HepG2 (cell line): ENCODE measurements around the gene THBS1. TPM values are rescaled to one million over a fixed set of nuclear protein-coding genes. Genes with fewer than 3 reads are reported as not detected.

Experiments
- ATAC-seq: fragments of 200-7000 bp; cut with Tn5 transposase; 3 replicates; pipeline ENCODE4 v1.9.1; 2020; ENCODE audit warnings: mild to moderate bottlenecking, moderate library complexity
- BruUV-seq: library from RNA; stranded (reverse); fragments of 400-500 nt; replicated peaks from 2 replicates; lab custom pipeline; 2021; lab: Mats Ljungman, UMichigan
- CTCF ChIA-PET: fragments of 300-600 bp; formaldehyde crosslinking; extraction: SDS; loops from one replicate; lab custom pipeline; 2021; ENCODE audit warnings: low total read pairs, inconsistent platforms, low intra/inter-chr PET ratio; lab: Yijun Ruan, JAX
- POLR2A ChIA-PET: fragments of 350-600 bp; sonication (Branson Sonifier 250); formaldehyde crosslinking; loops from one replicate; lab custom pipeline; 2020; ENCODE audit warnings: antibody characterized with exemption, inconsistent platforms; lab: Yijun Ruan, JAX
- DNase-seq: peaks from one replicate; pipeline ENCODE4 v3.0.0-alpha.2; 2015; ENCODE audit warnings: low spot score
- FAIRE-seq: peaks from 3 replicates; lab custom pipeline; 2011; peaks lifted over from hg19 to GRCh38; lab: Jason Lieb, UNC
- H2AFZ ChIP-seq: one replicate; pipeline ENCODE4 v1.6.1; 2011; ENCODE audit warnings: low read length, inconsistent platforms
- H3K27ac ChIP-seq: fragments of 300-600 bp; 3 replicates; pipeline ENCODE4 v1.8.0; 2011; ENCODE audit warnings: mixed run types, mild to moderate bottlenecking, mixed read lengths, low read length, inconsistent platforms; ENCODE audit not compliant: insufficient read depth; ENCODE audit errors: extremely low read length
- H3K27me3 ChIP-seq, 2 experiments: fragments of 200-600 bp in 1 of 2; 2 replicates in 1 of 2; 3 replicates in 1 of 2; pipeline versions ENCODE4 v1.6.0 to v1.8.0; 2011; ENCODE audit warnings: low read length in 2 of 2, mild to moderate bottlenecking in 2 of 2, moderate library complexity in 2 of 2, inconsistent platforms in 1 of 2; ENCODE audit not compliant: insufficient read depth in 2 of 2, control insufficient read depth in 1 of 2
- H3K36me3 ChIP-seq, 2 experiments: fragments of 200-600 bp in 1 of 2; replicated peaks in 1 of 2; 2 replicates in 1 of 2; 3 replicates in 1 of 2; pipeline versions ENCODE4 v1.5.1 to v1.8.0; 2011; ENCODE audit warnings: low read length in 2 of 2, inconsistent platforms in 1 of 2; ENCODE audit not compliant: insufficient read depth in 2 of 2, control insufficient read depth in 1 of 2
- H3K4me1 ChIP-seq: 2 replicates; pipeline ENCODE4 v1.5.1; 2012; ENCODE audit warnings: low read length, inconsistent platforms; ENCODE audit not compliant: insufficient read depth
- H3K4me2 ChIP-seq: 2 replicates; pipeline ENCODE4 v1.6.0; 2011; ENCODE audit warnings: low read depth, low read length, inconsistent platforms
- H3K4me3 ChIP-seq, 3 experiments: fragments of 200-600 bp in 1 of 3; sonication (generic), shearing (Covaris generic) in 1 of 3; replicated peaks in 1 of 3; 2 replicates each; pipeline ENCODE4 v1.5.1; 2011 to 2016; ENCODE audit warnings: low read length in 3 of 3, inconsistent platforms in 2 of 3, low read depth in 2 of 3, mild to moderate bottlenecking in 2 of 3, control low read depth in 1 of 3, mixed read lengths in 1 of 3; ENCODE audit not compliant: insufficient read depth in 1 of 3
- H3K79me2 ChIP-seq: one replicate; pipeline ENCODE4 v1.6.1; 2011; ENCODE audit warnings: low read length, inconsistent platforms; ENCODE audit not compliant: insufficient read depth
- H3K9ac ChIP-seq: 2 replicates; pipeline ENCODE4 v1.6.0; 2011; ENCODE audit warnings: mild to moderate bottlenecking, low read depth, low read length, inconsistent platforms; ENCODE audit not compliant: insufficient read depth
- H3K9me3 ChIP-seq: 2 replicates; pipeline ENCODE4 v1.5.1; 2012; ENCODE audit warnings: mild to moderate bottlenecking, low read length
- H4K20me1 ChIP-seq: 2 replicates; pipeline ENCODE4 v1.6.0; 2011; ENCODE audit warnings: inconsistent platforms, mild to moderate bottlenecking, low read length, moderate library complexity; ENCODE audit not compliant: insufficient read depth
- CC2D1A ChIP-seq: sonication (generic); formaldehyde crosslinking; IDR thresholded peaks from 2 replicates; pipeline ENCODE4 v1.8.1; 2023; ENCODE audit warnings: mild to moderate bottlenecking, missing genetic modification reagents
- GPN1 ChIP-seq: sonication (generic); formaldehyde crosslinking; IDR thresholded peaks from 2 replicates; pipeline ENCODE4 v1.5.1; 2020; ENCODE audit warnings: missing genetic modification reagents, borderline replicate concordance
- HHEX ChIP-seq: IDR thresholded peaks from 2 replicates; pipeline ENCODE4 v1.6.1; 2016; ENCODE audit warnings: control low read depth
- HMG20B ChIP-seq: conservative IDR thresholded peaks from 2 replicates; pipeline ENCODE4 v1.6.1; 2016; ENCODE audit warnings: missing genetic modification reagents, missing compliant biosample characterization
- NR3C1 ChIP-seq: sonication (generic); formaldehyde crosslinking; IDR thresholded peaks from 2 replicates; pipeline ENCODE4 v1.4.0; 2020; ENCODE audit warnings: missing genetic modification reagents
- SRSF1 ChIP-seq: fragments of 200-400 bp; formaldehyde crosslinking; optimal IDR thresholded peaks from 2 replicates; pipeline ENCODE3; 2017; ENCODE audit warnings: mild to moderate bottlenecking, low read depth, low read length, moderate library complexity
- TFE3 ChIP-seq: IDR thresholded peaks from 2 replicates; pipeline ENCODE4 v1.6.1; 2016
- ZIK1 ChIP-seq: sonication (generic); formaldehyde crosslinking; IDR thresholded peaks from 2 replicates; pipeline ENCODE4 v1.5.0; 2020; ENCODE audit warnings: mild to moderate bottlenecking, low read depth, missing genetic modification reagents, borderline replicate concordance
- ZMYM4 ChIP-seq: sonication (generic); formaldehyde crosslinking; IDR thresholded peaks from 2 replicates; pipeline ENCODE4 v1.8.1; 2023; ENCODE audit warnings: mild to moderate bottlenecking, missing genetic modification reagents
- ZNF124 ChIP-seq: sonication (generic); formaldehyde crosslinking; IDR thresholded peaks from 2 replicates; pipeline ENCODE4 v1.4.0; 2020; ENCODE audit warnings: missing genetic modification reagents
- ZNF225 ChIP-seq: sonication (generic); formaldehyde crosslinking; IDR thresholded peaks from 2 replicates; pipeline ENCODE4 v1.4.0; 2020; ENCODE audit warnings: mild to moderate bottlenecking, missing genetic modification reagents
- ZNF317 ChIP-seq: sonication (generic); formaldehyde crosslinking; IDR thresholded peaks from 2 replicates; pipeline ENCODE4 v1.5.0; 2020; ENCODE audit warnings: mild to moderate bottlenecking, missing genetic modification reagents
- ZNF670 ChIP-seq: sonication (generic); formaldehyde crosslinking; IDR thresholded peaks from 2 replicates; pipeline ENCODE4 v1.8.0; 2022; ENCODE audit warnings: mild to moderate bottlenecking, missing genetic modification reagents, borderline replicate concordance
- ZNF672 ChIP-seq: sonication (generic); formaldehyde crosslinking; IDR thresholded peaks from 2 replicates; pipeline ENCODE4 v1.8.1; 2022; ENCODE audit warnings: missing genetic modification reagents
- ZSCAN30 ChIP-seq: sonication (generic); formaldehyde crosslinking; IDR thresholded peaks from 2 replicates; pipeline ENCODE4 v1.5.0; 2020; ENCODE audit warnings: mild to moderate bottlenecking, missing genetic modification reagents
- WGBS: methylation state at CpG from one replicate; pipeline ENCODE4 v1.1.6; 2017; ENCODE audit warnings: low lambda C conversion rate; 5-methylcytosine and 5-hydroxymethylcytosine counted together
- in situ Hi-C: cut with HindIII; loops from 2 replicates; pipeline ENCODE4 v1.10.0; 2017; ENCODE audit warnings: low pct_unique_long_range_greater_than_20kb; ENCODE audit not compliant: extremely low pct_ligation_motif_present
- intact Hi-C: fragments of 100-400 bp; cut with micrococcal nuclease; formaldehyde crosslinking; loops from one replicate; pipeline ENCODE4 v1.10.0; 2022; ENCODE audit not compliant: unreplicated experiment
- polyA plus RNA-seq, 8 experiments: library from polyadenylated mRNA; depleted of rRNA in 3 of 8; stranded (reverse) in 7 of 8; unstranded in 1 of 8; fragments of >200 nt; fragmentation: Illumina TruSeq in 4 of 8; extraction: Trizol in 4 of 8; gene quantifications; 2 replicates each; pipeline versions ENCODE4 v1.2.1 to v1.2.3, GENCODE V29; 2011 to 2016; ENCODE audit warnings: low read depth in 4 of 8, missing spikeins in 1 of 8, mixed read lengths in 1 of 8; ENCODE audit not compliant: insufficient read depth in 1 of 8
- total RNA-seq, 5 experiments: library from RNA; depleted of rRNA; stranded (reverse); fragments of >200 nt; fragmentation: Illumina TruSeq; extraction: Trizol; gene quantifications; 2 replicates each; pipeline ENCODE4 v1.2.3, GENCODE V29; 2016; ENCODE audit warnings: low read depth in 1 of 5
- TF ChIP-seq, protein P1 (sequence below): sonication (generic); formaldehyde crosslinking; IDR thresholded peaks from 2 replicates; pipeline ENCODE4 v1.5.0; 2020; ENCODE audit warnings: missing genetic modification reagents
- TF ChIP-seq, protein P2 (sequence below): IDR thresholded peaks from 2 replicates; pipeline ENCODE4 v1.6.1; 2016; ENCODE audit warnings: missing compliant biosample characterization, missing genetic modification reagents, borderline replicate concordance
- TF ChIP-seq, protein P3 (sequence below): sonication (generic); formaldehyde crosslinking; conservative IDR thresholded peaks from 2 replicates; pipeline ENCODE4 v1.4.0; 2020; ENCODE audit warnings: missing genetic modification reagents

Gene THBS1
- total and polyA plus RNA-seq, 2 of the 13 experiments (the other 11 are each of a cell fraction or from before 2014, with no cell fraction given), result 54.7 to 67.1 TPM

DNA sequence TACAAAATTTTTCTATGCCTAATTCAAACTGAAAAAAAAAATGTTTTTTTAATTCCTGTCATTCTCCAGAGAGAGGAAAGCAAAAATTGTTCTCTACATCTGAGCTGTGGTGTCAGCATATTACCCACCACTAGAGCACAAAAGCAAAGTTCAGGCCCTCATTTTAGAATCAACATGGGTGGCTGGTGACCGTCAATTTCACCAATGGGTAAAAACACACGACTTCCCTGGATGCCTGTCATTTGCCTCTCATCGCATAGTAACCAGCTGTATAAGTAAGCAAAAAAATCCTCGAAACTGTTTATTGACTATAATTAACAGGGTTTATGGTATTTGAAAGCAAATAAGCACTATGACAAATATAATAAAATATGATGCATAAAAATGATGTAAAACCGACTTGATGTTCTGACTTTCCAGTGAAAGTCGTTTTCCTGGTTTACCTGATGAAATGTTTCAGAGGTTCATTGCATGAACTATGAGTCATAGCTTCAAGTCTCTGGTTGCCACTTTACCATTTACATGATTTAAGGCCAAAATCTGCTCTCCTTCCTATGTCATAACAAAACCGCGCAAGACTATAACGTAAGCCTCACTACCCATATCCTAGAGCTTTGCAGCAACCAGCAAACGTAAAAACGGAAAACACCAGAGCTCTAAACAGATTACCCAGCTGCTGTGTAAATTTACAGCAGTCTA, 60.5 kb downstream of the THBS1 start:
- Histone ChIP-seq H3K27me3 (no peaks in the 10 kb centered on the region), H3K4me3 (no peak overlapping the region), H3K79me2 (no peaks in the 10 kb centered on the region), H3K9ac (no peak overlapping the region), H3K9me3 (no peaks in the 10 kb centered on the region), H3K27ac (no peak overlapping the region), H3K4me2 (no peak overlapping the region), H3K36me3 (no peaks in the 10 kb centered on the region), H4K20me1 (no peaks in the 10 kb centered on the region), H3K4me1 (peaks cover 49% of the 10 kb centered on the region), H2AFZ (no peak overlapping the region)
- intact Hi-C loops, result no loop called here
- DNase-seq, result no peak
- no TSS peak for BruUV-seq
- ATAC-seq, result no peak
- in situ Hi-C loops, result no loop called here
- no peak for FAIRE-seq
- POLR2A ChIA-PET, result no interaction called here
- TF ChIP-seq ZIK1 (CRISPR knock-in tag) (no peak), ZNF225 (CRISPR knock-in tag) (no peak), ZNF670 (CRISPR knock-in tag) (no peak), GPN1 (CRISPR knock-in tag) (no peak), HHEX (CRISPR knock-in tag) (no peak), ZSCAN30 (CRISPR knock-in tag) (no peak), TFE3 (CRISPR knock-in tag) (no peak), ZMYM4 (no peak), SRSF1 (no peak), HMG20B (CRISPR knock-in tag) (no peak), ZNF124 (no peak), ZNF672 (CRISPR knock-in tag) (no peak), ZNF317 (CRISPR knock-in tag) (no peak), CC2D1A (no peak), NR3C1 (CRISPR knock-in tag) (no peak)
- TF ChIP-seq, protein P1, sequence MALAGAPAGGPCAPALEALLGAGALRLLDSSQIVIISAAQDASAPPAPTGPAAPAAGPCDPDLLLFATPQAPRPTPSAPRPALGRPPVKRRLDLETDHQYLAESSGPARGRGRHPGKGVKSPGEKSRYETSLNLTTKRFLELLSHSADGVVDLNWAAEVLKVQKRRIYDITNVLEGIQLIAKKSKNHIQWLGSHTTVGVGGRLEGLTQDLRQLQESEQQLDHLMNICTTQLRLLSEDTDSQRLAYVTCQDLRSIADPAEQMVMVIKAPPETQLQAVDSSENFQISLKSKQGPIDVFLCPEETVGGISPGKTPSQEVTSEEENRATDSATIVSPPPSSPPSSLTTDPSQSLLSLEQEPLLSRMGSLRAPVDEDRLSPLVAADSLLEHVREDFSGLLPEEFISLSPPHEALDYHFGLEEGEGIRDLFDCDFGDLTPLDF (CRISPR knock-in tag), result no peak
- TF ChIP-seq, protein P2, sequence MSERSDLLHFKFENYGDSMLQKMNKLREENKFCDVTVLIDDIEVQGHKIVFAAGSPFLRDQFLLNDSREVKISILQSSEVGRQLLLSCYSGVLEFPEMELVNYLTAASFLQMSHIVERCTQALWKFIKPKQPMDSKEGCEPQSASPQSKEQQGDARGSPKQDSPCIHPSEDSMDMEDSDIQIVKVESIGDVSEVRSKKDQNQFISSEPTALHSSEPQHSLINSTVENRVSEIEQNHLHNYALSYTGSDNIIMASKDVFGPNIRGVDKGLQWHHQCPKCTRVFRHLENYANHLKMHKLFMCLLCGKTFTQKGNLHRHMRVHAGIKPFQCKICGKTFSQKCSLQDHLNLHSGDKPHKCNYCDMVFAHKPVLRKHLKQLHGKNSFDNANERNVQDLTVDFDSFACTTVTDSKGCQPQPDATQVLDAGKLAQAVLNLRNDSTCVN (CRISPR knock-in tag), result no peak
- TF ChIP-seq, protein P3, sequence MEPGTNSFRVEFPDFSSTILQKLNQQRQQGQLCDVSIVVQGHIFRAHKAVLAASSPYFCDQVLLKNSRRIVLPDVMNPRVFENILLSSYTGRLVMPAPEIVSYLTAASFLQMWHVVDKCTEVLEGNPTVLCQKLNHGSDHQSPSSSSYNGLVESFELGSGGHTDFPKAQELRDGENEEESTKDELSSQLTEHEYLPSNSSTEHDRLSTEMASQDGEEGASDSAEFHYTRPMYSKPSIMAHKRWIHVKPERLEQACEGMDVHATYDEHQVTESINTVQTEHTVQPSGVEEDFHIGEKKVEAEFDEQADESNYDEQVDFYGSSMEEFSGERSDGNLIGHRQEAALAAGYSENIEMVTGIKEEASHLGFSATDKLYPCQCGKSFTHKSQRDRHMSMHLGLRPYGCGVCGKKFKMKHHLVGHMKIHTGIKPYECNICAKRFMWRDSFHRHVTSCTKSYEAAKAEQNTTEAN (CRISPR knock-in tag), result no peak
- 52% methylated on average over 11 of the region's 11 CpGs for WGBS
- CTCF ChIA-PET, result no interaction called here
